Hepatic stellate cell (primary cell): ENCODE measurements around the gene C17orf107.
"Not testable (repeated sequence)": the region's sequence is repeated elsewhere in the genome, so short reads cannot be mapped to it uniquely, and the experiment has no call there.

Experiments
- DNase-seq: peaks from one replicate; pipeline ENCODE4 v3.0.0; 2011; ENCODE audit warnings: low spot score

C17orf107 gene

GRCh38 chr17:4900231-4901107 lies 1.1 kb downstream of the C17orf107 start:
- DNase-seq = no peak

GRCh38 chr17:4901108-4901647 lies 1.8 kb downstream of the C17orf107 start:
- no peak for DNase-seq

GRCh38 chr17:4901648-4902344 lies 2.5 kb downstream of the C17orf107 start:
- DNase-seq = no peak

- no peak for DNase-seq
Observed at GRCh38 chr17:4902540-4902939, 3.2 kb downstream of the C17orf107 start.

- DNase-seq = no peak
Observed at GRCh38 chr17:4903051-4903818, 3.9 kb downstream of the C17orf107 start, which contains the start of gene CHRNE. TSS of gene CHRNE (minus strand) at chr17:4903098. CDS start at chr17:4903063, 35 bp downstream.

GRCh38 chr17:4906642-4907041 lies 7.3 kb downstream of the C17orf107 start:
- not testable (repeated sequence) for DNase-seq

GRCh38 chr17:4908301-4908700 lies 9.0 kb downstream of the C17orf107 start:
- DNase-seq = no peak

GRCh38 chr17:4908711-4909496 lies 9.6 kb downstream of the C17orf107 start:
- DNase-seq = peak; percentile 87

- no peak for DNase-seq
Observed at GRCh38 chr17:4913994-4914393, 14.7 kb downstream of the C17orf107 start.

GRCh38 chr17:4914551-4914950 lies 15.2 kb downstream of the C17orf107 start:
- not testable (repeated sequence) for DNase-seq

- no peak for DNase-seq
Observed at GRCh38 chr17:4919511-4920047, 20.2 kb downstream of the C17orf107 start.

- no peak for DNase-seq
Observed at GRCh38 chr17:4920351-4921048, 21.2 kb downstream of the C17orf107 start.

GRCh38 chr17:4921320-4921719 lies 22.0 kb downstream of the C17orf107 start:
- DNase-seq = no peak

- DNase-seq = not testable (repeated sequence)
Observed at GRCh38 chr17:4926577-4927335, 27.4 kb downstream of the C17orf107 start.

- DNase-seq = no peak
Observed at GRCh38 chr17:4928881-4929280, 29.5 kb downstream of the C17orf107 start.

GRCh38 chr17:4931963-4932362 lies 32.6 kb downstream of the C17orf107 start, which contains the start of gene GP1BA:
TSS of gene GP1BA (plus strand) at chr17:4932277. CDS start at chr17:4932605, 328 bp downstream.
- DNase-seq = no peak

GRCh38 chr17:4932756-4933155 lies 33.4 kb downstream of the C17orf107 start:
- DNase-seq = no peak

GRCh38 chr17:4933646-4934045 lies 34.3 kb downstream of the C17orf107 start:
- no peak for DNase-seq
